HCT116 (cell line): Measurements from ENCODE around the gene PTPRJ.

Experiments used
- CTCF ChIP-seq, 3 experiments: fragments of 200-600 bp in 1 of 3; sonication (generic) in 1 of 3; IDR thresholded peaks in 2 of 3; conservative IDR thresholded peaks in 1 of 3; 2 replicates each; pipeline ENCODE4 v1.5.1; 2012 to 2017; ENCODE audit warnings: low read depth in 2 of 3, low read length in 2 of 3, antibody characterized with exemption in 1 of 3, borderline replicate concordance in 1 of 3, control low read depth in 1 of 3, mild to moderate bottlenecking in 1 of 3, mixed read lengths in 1 of 3, mixed run types in 1 of 3, moderate library complexity in 1 of 3; ENCODE audit not compliant: insufficient read depth in 1 of 3
- EZH2 ChIP-seq: fragments of 200-600 bp; sonication (generic); IDR thresholded peaks from 2 replicates; pipeline ENCODE4 v1.6.1; 2017; ENCODE audit warnings: antibody characterized with exemption, mixed run types
- EZH2phosphoT487 ChIP-seq: fragments of 200-600 bp; IDR thresholded peaks from 2 replicates; pipeline ENCODE4 v1.6.1; 2018; ENCODE audit warnings: antibody characterized with exemption, borderline replicate concordance
- POLR2AphosphoS5 ChIP-seq: IDR thresholded peaks from 2 replicates; pipeline ENCODE4 v1.6.1; 2011; ENCODE audit warnings: mild to moderate bottlenecking, low read depth, low read length, moderate library complexity
- RAD21 ChIP-seq: IDR thresholded peaks from 2 replicates; pipeline ENCODE4 v1.6.1; 2012; ENCODE audit warnings: low read depth, mild to moderate bottlenecking
- REST ChIP-seq: IDR thresholded peaks from 2 replicates; pipeline ENCODE4 v1.6.1; 2012; ENCODE audit warnings: low read depth
- YY1 ChIP-seq: IDR thresholded peaks from 2 replicates; pipeline ENCODE4 v1.6.1; 2011; ENCODE audit warnings: low read length, low read depth, moderate library complexity, mild to moderate bottlenecking; ENCODE audit not compliant: insufficient replicate concordance; ENCODE audit errors: extremely low read depth

GRCh38 chr11:47991894-47992293 lies 11.5 kb downstream of the PTPRJ start:
- TF ChIP-seq CTCF (IDR thresholded peaks at IDR 0.05 in 2 of 3, conservative IDR thresholded peaks at IDR 0.05 in 1 of 3; ENCODE audit: borderline replicate concordance in 1 of 3, insufficient read depth in 1 of 3, low read depth in 2 of 3, low read length in 2 of 3) (no peak), YY1 (no peak), RAD21 (no peak), EZH2phosphoT487 (no peak), REST (no peak), EZH2 (no peak), POLR2AphosphoS5 (no peak)
